Heart left ventricle (tissue), 16 donors: Measurements from ENCODE around the gene SCG3. TPM values are rescaled to one million over a fixed set of nuclear protein-coding genes. Genes with fewer than 3 reads are reported as not detected.

Experiments
- ATAC-seq, 4 donors: fragments of 200-7000 bp; cut with Tn5 transposase; one replicate each; pipeline ENCODE4 v1.9.1; 2020 to 2022; ENCODE audit warnings: moderate library complexity in 4 of 4, mild to moderate bottlenecking in 3 of 4, moderate number of reproducible peaks in 1 of 4
- DNase-seq, 5 donors: peaks; one replicate each; pipeline ENCODE4 v3.0.0-alpha.2; 2020
- H3K27ac ChIP-seq, 12 donors: fragments of 200-600 bp; sonication (generic) in 4 of 12; one replicate each; pipeline versions ENCODE4 v1.5.0 to v1.8.0; 2016 to 2022; ENCODE audit warnings: mild to moderate bottlenecking in 2 of 12
- H3K27me3 ChIP-seq, 9 donors: fragments of 200-600 bp; sonication (generic) in 2 of 9; one replicate each; pipeline versions ENCODE4 v1.5.1 to v1.8.0; 2016 to 2022; ENCODE audit warnings: mild to moderate bottlenecking in 3 of 9
- H3K36me3 ChIP-seq, 9 donors: fragments of 200-600 bp; sonication (generic) in 2 of 9; one replicate each; pipeline versions ENCODE4 v1.5.0 to v1.8.0; 2018 to 2022; ENCODE audit warnings: mild to moderate bottlenecking in 2 of 9
- H3K4me1 ChIP-seq, 12 donors: fragments of 200-600 bp; sonication (generic) in 4 of 12; one replicate each; pipeline versions ENCODE4 v1.5.0 to v1.8.0; 2016 to 2022; ENCODE audit warnings: mild to moderate bottlenecking in 3 of 12
- H3K4me3 ChIP-seq, 12 donors: fragments of 200-600 bp; sonication (generic) in 4 of 12; one replicate each; pipeline versions ENCODE4 v1.5.0 to v1.8.0; 2017 to 2022; ENCODE audit warnings: mild to moderate bottlenecking in 9 of 12, moderate library complexity in 4 of 12
- H3K9me3 ChIP-seq, 12 donors: fragments of 200-600 bp; sonication (generic) in 4 of 12; one replicate each; pipeline versions ENCODE4 v1.5.0 to v1.8.0; 2016 to 2022; ENCODE audit warnings: mild to moderate bottlenecking in 1 of 12
- CTCF ChIP-seq, 12 donors: fragments of 200-600 bp; sonication (generic) in 4 of 12; IDR thresholded peaks; one replicate each; pipeline versions ENCODE4 v1.5.0 to v1.8.0; 2018 to 2022; ENCODE audit warnings: antibody characterized with exemption in 12 of 12, mild to moderate bottlenecking in 5 of 12
- POLR2A ChIP-seq, 2 donors: fragments of 450-650 bp; IDR thresholded peaks; one replicate each; pipeline ENCODE4 v1.6.1; 2017; ENCODE audit warnings: antibody characterized with exemption in 2 of 2, mild to moderate bottlenecking in 2 of 2, moderate library complexity in 2 of 2
- WGBS, 4 donors: extraction: QIAGEN DNeasy Blood & Tissue Kit in 2 of 4; methylation state at CpG; one replicate each; pipeline versions ENCODE4 v1.1.5 to v1.1.7; 2013 to 2018; 5-methylcytosine and 5-hydroxymethylcytosine counted together
- intact Hi-C, 10 donors: fragments of 100-400 bp; cut with DNase I; formaldehyde crosslinking; loops; one replicate each; pipeline versions ENCODE4 v1.11.1 to v1.14.2; 2022
- polyA plus RNA-seq, 2 donors: library from polyadenylated mRNA; stranded (reverse); fragments of 200-250 nt; gene quantifications; one replicate each; pipeline ENCODE4 v1.2.3, GENCODE V29; 2013
- total RNA-seq, 9 donors: library from RNA; depleted of rRNA in 2 of 9; stranded (reverse); fragments of >200 nt in 2 of 9; fragmentation: NEBNext Ultra II Directional in 3 of 9; extraction: Animal tissue kit (Norgen Biotek cat#: 25700) in 3 of 9; gene quantifications; one replicate each; pipeline versions ENCODE4 v1.1.0 to v1.2.4, GENCODE V29; 2016 to 2023
- donor health status: ischemic (EF 13 %, LVEDD 7.1; RV severe dilation, severe dysfunction).
- donor health status: healthy with polysubstance abuse.
- donor health status: DM: no; HTN: yes; CAD: no.
- donor health status: DM: no; HTN: no; CAD: no.
- donor health status: ischemic (EF 25% LVEDD 6.9; RV normal size, moderate dysfunction).
- donor health status: ischemic (EF 25% LVEDD 5.7; RV mildly dilated, moderate dysfunction).
- donor health status: healthy.
- donor health status: DM: yes; HTN: yes; CAD: no.
- donor health status: ischemic (EF 35%, LVEDD 5.7; RV mildly dilated, moderate dysfunction).
- donor health status: nonischemic (EF 11% LVEDD 7.7; RV severe dilation, severe dysfunction).
- donor health status: DM: yes; HTN: yes; CAD: no.
- donor health status: PGD.
- donor health status: ischemic (EF 29% LVEDD 5.4; RV normal size, mild dysfunction).
- donor health status: nonischemic (EF 23%, LVEDD 6.1; RV moderate dilation, normal function).

Gene SCG3
- total and polyA plus RNA-seq, 11 donors, result 0.04 to 0.11 (median 0.10) TPM; not detected in 8

GRCh38 chr15:51750792-51751696 lies 69.7 kb downstream of the SCG3 start, which contains the start of gene TMOD2:
TMOD2 (plus strand) TSS chr15:51751597; CDS start chr15:51766442, 14,845 bp downstream.
- ATAC-seq, result peak; percentile 59 to 97 (median 92)
- H3K27me3 ChIP-seq, result peaks cover 0 to 5% (median 0%) of the 10 kb centered on the region in 9 donors
- no peaks in the 10 kb centered on the region for H3K36me3 ChIP-seq
- no peak for TF ChIP-seq POLR2A (IDR thresholded peaks at IDR 0.05)
- TF ChIP-seq CTCF (IDR thresholded peaks at IDR 0.05), result no peak
- no peaks in the 10 kb centered on the region for H3K9me3 ChIP-seq
- 6 to 14% (median 8%) methylated on average over 29 to 65 of the region's 65 CpGs for WGBS, 4 donors
- peak; percentile 37 to 77 (median 58) for DNase-seq
- H3K4me1 ChIP-seq, result peaks cover 0 to 41% (median 11%) of the 10 kb centered on the region in 12 donors
- H3K4me3 ChIP-seq, result peak within 1 kb of the TSS; percentile 53 to 96 (median 76)
- intact Hi-C loops, result loop anchor here in 2 of 10 donors (5.0 to 10.0 kb wide), 2 partner anchors 34 to 66 kb away; partner anchors contain the start of gene SCG3 (in 1 of the 2)
- H3K27ac ChIP-seq, result peak within 1 kb of the TSS in 10 of 12 donors; percentile 32 to 78 (median 54)

- TF ChIP-seq POLR2A (IDR thresholded peaks at IDR 0.05) (no peak), CTCF (IDR thresholded peaks at IDR 0.05) (no peak)
- Histone ChIP-seq H3K27me3 (peaks cover 0 to 3% (median 0%) of the 10 kb centered on the region in 9 donors), H3K27ac (peak overlapping the region in 10 of 12 donors; percentile 32 to 78 (median 54)), H3K9me3 (no peaks in the 10 kb centered on the region), H3K36me3 (no peaks in the 10 kb centered on the region), H3K4me1 (peaks cover 0 to 49% (median 12%) of the 10 kb centered on the region in 12 donors), H3K4me3 (peak overlapping the region; percentile 53 to 96 (median 76))
- intact Hi-C loops, result loop anchor here in 2 of 10 donors (5.0 to 10.0 kb wide), 2 partner anchors 35 to 67 kb away; partner anchors contain the start of gene SCG3 (in 1 of the 2)
- WGBS, 4 donors, result 4 to 15% (median 8%) methylated on average over 20 to 71 of the region's 71 CpGs
- ATAC-seq, result peak; percentile 46 to 69 (median 54)
- peak in 3 of 5 donors; percentile 35 to 44 (median 36) for DNase-seq
Observed at GRCh38 chr15:51751697-51752683, 70.7 kb downstream of the SCG3 start.

GRCh38 chr15:51752888-51753287 lies 71.6 kb downstream of the SCG3 start:
- DNase-seq (no peak), ATAC-seq (no peak)
- H3K4me1 ChIP-seq, result peaks cover 0 to 52% (median 12%) of the 10 kb centered on the region in 12 donors
- intact Hi-C loops, result loop anchor here in 2 of 10 donors (5.0 to 10.0 kb wide), 2 partner anchors 36 to 68 kb away; partner anchors contain the start of gene SCG3 (in 1 of the 2)
- TF ChIP-seq CTCF (IDR thresholded peaks at IDR 0.05) (no peak), POLR2A (IDR thresholded peaks at IDR 0.05) (no peak)
- H3K9me3 ChIP-seq, result no peaks in the 10 kb centered on the region
- no peaks in the 10 kb centered on the region for H3K36me3 ChIP-seq
- H3K27ac ChIP-seq, result peak overlapping the region in 1 of 12 donors; percentile 46
- peak overlapping the region in 5 of 12 donors; percentile 66 to 93 (median 78) for H3K4me3 ChIP-seq
- 81 to 95% (median 92%) methylated on average over 5 of the region's 5 CpGs for WGBS, 4 donors
- H3K27me3 ChIP-seq, result no peaks in the 10 kb centered on the region
